ENCODE measurements around the gene MYL7.

- no peak for TF ChIP-seq CTCF (IDR thresholded peaks at IDR 0.05 in 2 of 3, conservative IDR thresholded peaks at IDR 0.05 in 1 of 3; ENCODE audit: borderline replicate concordance in 1 of 3, insufficient read depth in 1 of 3, low read depth in 2 of 3, low read length in 2 of 3)
- TF ChIP-seq CEBPB (IDR thresholded peaks at IDR 0.05; ENCODE audit: low read depth) = no peak
Observed at GRCh38 chr7:44152971-44153947, 12.1 kb upstream of the MYL7 start.

Data from HCT116 (cell line).